Measurements from ENCODE around the gene RFNG.

The RFNG gene

DNA sequence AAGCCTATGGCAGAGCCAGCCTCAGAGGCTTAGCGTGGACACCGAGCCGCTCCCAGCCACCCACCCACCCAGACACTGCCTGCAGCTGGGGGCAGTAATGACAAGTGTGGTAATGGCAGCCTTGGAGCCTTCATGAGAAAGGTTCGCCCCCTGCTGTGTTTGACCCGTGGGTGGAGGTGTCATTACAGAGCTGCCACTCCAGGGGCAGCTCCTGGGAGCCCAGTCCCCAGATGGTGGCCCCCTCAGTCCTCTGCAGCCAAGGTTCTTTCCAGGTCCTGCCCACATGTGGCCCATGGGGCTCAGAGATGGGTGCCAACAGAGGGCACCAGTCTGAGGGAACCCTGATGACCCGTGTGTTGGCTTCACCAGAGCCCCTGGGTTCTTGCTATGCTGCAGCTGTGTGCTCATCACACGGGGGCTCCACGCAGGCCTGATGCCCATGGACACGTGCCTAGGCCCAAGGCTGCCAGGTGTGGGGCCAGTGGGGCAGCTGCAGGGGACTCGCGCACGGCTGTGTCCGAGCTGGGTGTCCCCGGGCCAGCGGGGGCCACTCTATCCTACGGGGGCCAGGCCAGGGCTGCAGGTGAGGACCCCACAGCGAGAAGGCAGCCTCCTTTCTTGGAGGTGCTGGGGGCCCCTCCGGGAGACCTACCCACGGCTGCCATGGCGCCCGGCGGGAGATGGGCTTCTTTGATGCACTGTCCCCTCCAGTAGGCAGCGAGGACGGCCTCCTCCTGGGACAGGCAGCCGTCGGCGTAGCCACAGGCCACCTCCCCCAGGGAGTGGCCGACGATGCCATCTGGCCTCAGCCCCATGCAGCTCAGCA lies 38.3 kb upstream of the RFNG start:
- no peak for DNase-seq

DNA sequence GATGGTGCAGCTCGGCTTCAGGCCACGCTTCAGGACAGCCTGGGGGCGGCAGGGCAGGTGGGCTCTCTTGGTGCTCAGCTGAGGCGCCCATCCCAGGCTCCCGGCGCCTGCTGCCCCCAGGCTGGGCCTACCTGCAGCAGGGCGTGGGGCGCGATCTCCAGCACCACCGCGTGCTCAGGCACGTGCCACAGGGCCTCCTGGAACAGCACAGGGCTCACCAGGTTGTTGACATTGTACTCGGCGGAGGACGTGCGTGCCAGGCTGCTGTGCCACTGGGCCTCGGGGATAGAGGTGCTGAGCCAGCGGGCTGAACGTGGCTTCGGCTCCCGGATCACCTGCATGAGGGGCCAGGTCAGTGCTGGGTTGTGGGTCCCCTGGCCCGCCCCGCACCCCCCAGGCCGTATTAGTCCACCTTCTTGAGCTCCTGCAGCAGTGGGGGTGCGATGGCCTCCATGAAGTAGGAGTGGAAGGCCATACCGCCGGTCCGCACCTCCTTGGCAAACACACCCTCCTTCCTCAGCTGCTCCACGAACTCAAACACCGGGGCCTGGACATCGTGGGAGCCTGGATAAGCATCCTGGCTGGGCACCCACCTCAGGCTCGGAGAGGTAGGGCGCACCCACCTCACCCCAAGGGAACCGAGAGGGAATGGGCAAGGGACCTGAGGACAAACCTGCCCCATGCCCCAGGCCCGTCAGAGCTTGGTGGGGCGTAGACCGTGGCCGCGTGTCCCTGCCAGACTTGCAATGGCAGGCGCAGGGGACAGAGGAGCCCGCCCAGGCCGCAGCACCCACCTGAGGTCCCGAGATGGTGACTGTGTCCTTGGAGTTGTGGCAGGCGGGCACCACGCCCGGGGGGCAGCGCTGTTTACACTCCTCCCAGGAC lies 37.5 kb upstream of the RFNG start:
- DNase-seq: no peak

DNA sequence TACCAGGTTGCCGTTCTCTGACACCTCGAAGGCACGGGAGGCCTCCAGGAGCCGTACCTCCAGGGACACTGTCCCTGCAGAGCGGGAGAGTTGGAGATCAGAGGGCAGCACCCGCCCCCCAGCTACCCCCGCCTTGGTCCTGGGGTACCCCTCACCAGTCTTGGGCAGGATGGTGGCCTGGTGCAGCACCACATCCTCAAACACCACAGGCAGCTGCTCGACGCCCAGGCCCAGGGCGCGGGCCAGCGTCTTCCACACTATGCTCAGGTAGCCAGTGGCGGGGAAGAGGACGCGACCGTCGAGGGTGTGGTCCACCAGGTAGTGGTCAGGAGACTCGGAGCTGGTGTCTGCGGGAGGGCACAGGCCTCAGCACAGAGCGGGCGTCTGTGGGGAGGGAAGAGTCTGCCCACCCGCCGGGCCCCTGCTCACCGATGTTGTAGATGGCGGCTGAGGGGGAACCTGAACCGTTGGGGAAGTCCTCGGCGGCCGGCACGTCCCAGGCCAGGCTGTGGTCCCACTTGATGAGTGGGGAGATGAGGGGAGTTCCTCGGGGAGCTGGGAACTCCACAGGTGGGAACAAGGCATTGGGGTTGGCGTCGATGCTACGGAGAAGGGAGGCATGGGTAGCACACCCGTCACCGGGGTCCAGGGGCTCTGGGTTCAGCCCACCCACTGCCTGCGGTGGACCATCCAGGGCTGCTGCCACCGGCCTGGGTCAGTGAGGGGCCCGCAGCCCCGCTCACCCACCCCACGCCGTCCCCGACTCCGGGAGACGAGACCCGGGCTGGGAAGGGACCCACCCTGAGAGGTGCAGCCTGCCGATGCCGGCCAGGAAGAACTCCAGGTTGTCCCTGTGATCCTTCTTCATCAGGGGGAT lies 36.6 kb upstream of the RFNG start:
- DNase-seq: no peak

DNA sequence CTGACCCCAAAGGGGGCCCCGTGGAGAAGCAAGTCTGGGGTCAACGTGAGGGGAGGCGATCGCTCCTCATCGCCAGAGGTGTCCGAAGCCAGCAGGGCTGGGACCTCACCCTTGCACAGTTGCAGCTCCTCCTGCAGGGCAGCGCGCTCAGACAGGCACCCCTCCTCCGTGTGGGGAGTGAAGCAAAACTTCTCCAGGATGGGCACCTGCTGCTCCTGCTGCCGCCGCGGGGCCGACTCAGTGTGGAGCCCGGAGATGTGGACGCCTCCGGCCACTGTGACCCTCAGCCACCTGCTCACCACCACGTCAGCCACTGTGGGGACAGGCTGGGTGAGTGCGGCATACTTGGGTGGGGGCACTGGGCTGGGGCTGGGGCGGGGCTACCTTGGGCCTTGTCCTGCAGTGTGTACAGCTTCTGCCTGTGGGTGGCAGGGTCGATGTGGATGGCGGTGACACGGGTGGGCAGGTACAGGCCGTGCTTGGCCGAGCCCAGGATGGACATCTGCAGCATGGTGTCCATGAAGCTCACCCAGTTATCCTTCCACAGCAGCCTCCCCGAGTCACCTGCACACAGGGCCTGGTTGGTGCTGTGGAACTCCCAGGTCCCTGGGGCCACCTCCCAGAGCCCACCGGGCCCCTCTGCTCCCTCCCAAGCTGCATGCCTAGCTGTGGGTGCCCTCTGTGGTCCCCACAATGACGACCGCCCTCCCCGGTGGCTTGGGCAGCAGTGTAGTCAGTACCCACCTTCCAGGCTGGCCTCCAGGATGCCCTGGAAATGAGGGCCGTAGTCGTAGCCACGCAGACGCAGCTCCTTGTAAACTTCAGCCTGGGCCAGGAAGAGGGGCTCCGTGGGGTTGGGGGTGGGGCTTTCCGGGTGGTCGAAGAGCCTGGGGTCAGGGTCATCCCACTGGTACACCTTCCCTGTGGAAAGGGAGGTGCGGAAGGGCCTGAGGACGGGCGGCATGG lies 35.6 kb upstream of the RFNG start:
- no peak for DNase-seq

DNA sequence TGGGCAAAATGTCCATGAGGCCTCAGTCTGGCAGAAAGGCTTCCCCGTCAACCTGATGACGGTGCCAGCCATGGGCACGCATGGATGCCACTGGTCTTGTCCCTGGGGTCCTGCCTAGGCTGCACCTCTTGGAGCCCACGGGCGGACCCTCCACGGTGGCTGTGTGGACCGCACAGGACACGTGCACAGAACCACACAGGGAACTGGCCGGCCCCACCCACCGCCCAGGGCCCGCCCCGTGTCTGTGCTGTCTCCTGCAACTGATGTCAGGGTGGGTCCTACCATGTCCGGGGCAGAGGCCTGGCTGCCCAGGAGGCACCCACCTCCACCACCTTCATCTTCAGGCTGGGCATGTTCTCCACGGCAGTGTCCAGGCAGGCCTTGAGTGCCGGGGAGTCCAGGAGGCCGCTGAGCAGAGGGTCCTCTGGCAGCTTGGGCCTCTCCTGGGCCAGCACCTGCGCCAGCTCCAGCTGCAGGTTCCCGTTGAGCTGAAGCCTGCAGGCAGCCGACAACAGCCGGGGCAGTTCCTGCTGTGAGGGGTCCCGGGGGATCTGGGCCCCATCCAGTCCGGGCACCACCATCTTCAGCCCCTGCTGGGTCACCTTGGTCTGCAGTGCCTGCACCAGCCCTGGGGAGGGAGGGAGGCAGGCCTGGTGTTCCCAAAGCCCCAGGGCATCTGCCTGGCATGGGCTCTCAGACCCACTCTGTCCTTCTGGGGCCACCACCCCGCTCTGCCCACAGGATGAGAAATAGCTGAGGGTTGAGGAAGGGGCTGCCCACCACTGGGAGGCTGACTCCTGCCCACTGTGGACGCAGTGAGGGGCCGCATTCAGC lies 34.5 kb upstream of the RFNG start:
- DNase-seq: no peak

DNA sequence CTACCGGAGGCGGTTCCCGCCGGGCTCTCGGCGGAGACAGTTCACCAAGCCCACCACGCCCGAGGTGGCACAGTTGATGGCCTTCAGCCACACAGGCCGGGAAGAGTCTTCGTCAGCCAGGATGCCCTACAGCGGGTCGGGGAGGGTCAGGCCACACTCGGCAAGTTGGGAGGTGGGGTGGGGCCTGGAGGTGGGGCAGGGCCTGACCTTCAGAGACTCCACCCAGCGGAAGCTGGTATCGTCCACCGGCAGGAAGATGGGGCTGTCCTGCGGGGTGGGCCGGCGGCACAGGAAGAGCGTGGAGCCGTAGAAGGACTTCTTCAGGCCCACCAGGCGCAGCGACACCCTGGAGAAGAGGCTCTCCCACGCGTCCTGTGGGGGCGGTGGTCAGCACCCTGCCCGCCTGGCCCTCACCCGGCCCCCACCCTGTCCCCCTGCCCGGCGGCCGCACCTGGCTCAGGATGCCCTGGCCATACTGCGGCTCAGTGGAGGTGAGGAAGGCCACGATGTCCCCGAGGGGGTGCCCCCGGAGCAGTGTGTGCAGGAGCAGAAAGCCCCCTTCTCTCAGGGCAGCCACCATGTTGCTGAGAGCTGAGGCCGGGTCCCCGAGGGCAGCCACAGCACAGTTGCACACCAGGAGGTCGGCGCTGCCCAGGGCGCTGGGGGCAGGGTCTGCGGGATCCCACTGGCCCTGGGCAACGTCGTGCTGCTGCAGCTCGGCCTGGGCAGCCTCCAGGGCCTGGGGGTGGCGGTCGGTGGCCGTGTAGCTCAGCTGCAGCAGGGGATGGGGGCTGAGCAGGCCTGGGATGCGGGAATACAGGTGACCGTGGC lies 33.6 kb upstream of the RFNG start:
- no peak for DNase-seq

DNA sequence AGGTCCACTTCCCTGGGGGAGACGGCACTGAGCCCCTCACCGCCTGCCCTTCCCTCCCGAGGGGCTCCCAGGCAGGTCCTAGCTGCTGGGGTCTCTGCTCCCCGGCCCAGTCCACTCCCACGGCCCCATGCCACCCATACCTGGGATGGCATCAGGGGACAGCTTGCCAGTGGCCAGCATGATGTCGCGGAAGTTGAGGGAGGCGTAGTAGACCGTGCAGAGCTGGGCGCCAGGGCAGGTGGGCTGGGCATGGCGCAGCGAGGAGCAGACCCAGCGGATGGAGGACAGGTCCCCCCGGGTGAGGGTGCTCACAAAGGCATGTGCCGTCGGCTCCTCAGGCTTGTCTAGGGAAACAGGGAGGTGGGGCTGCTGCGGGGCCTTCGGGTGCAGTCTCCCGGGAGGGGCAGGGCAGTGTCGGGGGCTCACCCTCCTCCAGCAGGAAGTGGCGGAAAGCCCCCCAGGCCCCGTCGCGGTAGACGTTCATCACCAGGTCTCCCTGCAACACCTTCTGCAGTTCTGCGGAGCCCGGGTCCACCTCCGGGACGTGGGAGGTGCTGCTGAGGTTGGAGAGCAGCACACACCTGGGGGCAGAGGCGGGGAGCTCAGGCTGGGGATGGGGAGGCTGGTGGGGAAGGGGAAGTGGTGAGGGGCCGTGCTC lies 32.9 kb upstream of the RFNG start:
- DNase-seq: no peak

DNA sequence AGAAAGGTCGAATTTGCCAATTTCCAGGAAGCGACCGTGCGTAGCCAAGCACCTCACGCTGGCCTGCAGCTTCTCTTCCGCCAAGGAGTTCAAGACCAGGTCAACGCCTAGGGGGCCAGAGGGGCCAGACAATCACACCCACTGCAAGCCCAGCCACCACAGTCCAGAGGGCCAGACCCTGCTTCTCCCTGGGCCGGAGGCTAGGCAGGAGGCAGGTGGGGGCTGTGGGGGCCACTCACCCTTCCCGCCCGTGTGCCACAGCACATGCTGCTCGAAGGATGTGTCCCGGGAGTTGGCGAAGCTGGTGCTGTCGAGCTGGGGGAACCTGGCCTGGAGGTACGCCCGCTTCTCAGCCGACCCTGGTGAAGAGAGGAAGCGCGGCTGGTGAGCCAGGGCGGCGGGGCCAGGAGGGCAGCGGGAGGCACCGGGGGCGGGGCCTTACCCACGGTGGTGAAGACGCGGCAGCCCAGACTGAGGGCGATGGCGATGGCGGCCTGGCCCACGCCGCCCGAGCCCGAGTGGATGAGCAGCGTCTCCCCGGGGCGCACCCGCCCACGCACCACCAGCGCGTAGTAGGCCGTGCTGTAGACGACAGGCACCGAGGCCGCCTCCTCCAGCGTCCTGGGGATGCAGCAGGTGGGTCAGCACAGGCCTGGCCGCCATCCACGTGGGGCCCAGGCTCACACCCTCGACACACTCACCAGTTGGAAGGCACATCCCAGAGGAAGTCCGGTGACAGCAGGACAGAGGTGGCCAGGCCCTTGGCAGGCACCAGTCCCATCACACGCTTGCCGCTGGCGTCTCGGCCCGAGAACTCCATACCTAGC lies 32.1 kb upstream of the RFNG start:
- DNase-seq: no peak

DNA sequence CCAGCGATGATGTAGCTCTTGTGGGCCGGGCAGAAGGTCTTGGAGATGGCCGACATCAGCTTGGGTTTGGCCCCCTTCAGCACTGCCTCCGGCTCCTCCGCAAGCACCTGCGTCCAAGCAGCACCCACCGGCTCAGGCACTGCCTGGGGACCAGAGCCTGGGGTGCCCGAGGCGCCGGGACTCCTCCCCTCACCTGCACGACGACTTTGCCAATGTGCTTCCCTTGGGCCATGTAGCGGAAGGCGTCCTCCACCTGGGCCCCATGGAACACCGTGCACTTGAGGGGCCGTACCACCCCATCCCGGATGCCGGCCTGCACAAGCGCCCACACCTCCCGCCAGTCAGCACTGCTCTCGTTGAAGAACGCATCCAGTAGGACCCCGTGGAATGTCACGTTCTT lies 31.4 kb upstream of the RFNG start:
- DNase-seq: no peak

DNA sequence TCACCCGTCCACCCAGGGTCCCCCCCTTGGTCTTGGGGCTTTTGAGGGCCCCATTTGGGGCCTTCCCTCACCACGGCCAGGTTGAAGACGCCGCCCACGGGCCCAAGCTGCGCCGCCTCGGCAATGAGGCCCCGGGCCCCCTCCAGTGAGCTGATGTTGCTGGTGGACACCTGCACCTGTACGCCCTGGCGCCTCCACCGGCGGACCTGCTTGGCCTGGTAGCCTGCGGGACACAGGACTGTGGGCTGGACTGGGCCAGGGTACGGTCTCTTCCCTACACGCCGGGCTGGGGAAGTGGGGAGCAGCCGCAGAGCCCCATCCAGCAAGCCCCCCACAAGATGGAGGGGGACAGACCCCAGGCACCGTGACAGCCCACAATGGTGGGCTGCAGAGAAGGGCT lies 30.8 kb upstream of the RFNG start:
- no peak for DNase-seq

DNA sequence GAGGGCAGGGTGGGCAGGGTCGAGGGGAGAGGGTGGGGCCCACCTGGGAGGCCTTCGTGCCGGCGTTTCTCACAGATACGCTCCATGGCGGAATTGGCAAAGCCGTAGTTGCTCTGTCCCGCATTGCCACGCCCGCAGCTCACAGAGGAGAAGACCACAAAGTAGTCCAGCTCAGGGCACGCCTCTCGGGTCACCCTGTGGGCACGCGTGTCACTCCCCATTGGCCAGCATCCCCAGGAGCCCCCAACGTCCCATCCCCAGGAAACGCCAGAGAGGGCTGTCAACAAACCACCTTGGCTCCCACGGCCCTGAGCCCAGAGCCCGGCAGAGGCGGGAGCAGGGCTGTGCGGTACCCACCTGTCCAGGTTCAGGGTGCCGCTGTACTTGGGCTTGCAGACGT lies 30.4 kb upstream of the RFNG start:
- DNase-seq: no peak

DNA sequence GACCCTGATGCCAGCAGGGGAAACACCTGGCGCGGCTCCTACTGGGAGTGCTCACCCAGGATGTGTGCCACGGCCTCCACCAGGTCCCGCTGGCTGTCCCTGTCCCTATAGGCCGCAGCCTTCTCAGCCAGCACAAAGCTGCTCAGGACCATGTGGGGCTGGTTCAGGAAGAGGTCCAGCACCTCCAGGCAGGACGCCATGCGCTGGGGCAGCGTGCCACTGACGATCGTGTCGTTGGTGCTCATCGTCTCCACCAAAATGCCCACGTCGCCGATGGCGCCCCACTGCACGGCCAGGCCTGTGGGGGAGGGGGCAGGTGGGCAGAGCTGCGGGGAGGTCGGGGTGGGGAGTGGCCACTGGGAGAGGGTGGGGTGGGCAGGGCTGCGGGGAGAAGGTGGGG lies 29.9 kb upstream of the RFNG start:
- no peak for DNase-seq

DNA sequence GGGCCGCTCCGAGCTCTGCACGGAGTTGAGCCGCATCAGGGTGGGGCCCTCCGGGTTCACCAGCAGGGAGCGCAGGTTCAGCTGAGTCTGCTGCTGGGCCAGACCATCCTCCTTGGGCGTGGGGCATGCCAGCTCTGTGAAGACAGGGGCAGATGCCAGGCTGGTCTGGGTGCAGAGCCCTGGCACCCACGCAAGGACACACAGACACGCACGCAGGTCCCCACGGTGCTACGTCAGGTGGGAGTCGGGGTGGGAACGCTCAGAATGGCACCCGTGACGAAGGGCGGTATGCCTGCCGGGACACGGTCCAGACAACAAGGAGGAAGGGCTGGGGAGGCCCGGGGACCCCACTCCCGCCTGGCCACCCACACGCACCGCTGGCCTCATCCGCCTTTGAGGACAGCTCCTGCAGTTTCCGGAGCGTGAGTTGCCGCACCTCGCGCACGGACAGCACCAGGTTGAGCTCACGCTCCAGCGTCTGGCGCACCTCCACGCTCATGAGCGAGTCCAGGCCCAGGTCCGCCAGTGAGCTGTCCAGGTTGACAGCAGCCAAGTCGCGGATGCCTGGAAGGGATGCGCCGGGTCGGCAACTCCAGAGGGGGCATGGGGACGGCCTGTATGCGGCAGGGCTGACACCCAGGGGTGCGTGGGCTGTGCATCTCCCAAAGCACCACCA lies 29.3 kb upstream of the RFNG start:
- DNase-seq: no peak

DNA sequence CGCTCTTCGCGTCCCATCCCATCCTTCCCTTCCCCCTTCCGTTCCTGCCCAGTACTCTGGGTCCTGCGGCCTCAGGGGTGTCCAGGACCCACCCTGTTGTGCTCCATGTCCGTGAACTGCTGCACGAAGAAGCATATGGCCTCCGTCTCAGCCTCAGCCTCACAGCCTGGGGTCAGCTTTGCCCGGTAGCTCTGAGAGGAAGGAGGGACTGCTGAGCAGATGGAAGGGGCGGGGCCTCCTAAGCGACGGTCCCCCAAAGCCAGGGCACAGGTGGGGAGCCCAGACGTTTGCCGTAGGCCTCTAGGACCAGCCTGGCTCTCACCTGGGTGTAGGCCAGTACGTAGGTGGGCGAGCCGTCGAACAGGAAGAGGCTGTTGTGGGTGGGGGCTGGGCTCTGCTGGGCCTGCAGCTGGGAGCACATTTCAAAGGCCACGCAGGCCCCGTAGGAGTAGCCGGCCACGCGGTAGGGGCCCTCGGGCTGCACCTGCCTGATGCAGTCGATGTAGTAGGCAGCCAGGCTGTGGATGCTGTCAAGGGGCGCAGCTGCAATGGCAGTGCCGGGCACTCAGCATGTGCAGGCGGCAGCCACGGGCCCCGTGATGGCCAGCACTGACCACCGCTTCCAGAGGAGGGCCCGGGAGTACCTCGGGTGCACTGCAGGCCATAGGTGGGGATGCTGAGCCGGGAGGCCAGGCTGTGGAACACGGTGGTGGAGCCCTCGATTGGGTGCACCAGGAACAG lies 28.6 kb upstream of the RFNG start:
- DNase-seq: no peak

DNA sequence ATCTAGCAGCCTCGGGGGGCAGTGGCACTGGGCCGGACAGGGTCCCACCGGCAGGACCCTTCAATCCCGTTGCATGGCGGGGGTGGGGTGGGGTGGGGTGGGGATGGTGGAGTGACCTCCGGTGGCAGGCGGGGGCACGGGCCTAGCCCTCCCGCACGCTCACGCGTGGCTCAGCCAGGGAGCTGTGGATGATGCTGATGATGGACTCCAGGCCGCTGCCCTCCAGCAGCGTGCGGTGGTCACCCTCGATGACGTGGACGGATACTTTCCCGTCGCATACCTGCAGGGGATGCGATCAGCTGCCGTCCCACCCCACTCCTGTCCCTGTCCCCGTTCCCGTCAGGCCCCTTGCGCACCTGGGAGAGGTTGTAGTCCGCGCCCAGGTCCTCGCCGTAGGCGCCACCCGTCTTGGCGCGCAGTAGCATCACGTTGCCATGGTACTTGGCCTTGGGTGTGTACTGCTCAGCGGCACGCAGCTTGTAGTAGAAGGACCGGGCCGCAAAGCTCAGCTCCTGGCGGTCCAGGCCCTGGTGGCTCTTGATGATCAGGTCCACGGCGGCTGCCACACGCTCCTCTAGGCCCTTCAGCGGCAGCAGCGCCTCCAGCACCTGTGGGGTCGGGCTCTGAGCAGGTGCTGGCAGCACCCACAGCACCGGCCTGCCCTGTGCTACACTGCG lies 27.5 kb upstream of the RFNG start:
- DNase-seq: no peak

DNA sequence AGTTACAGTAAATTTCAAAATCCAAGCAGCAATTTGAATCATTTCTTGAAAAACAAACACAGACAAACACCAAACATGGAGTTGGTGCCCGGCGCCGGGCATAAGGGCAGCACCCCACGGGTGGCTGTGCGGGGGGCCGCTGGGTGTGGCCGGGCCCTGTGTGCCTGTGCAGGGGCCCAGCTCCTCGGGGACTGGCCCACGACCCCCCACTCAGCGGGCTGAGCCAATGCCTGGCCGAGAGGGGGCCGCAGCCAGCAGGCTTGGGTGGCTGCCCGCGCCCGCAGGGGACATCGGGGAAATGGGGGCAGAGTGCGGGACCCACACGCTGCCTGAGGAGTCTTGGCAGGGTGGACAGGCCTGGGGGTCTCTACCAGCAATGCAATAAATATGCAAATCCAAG lies 26.8 kb upstream of the RFNG start:
- no peak for DNase-seq
